ENCODE data around the gene KANSL1. TPM values are rescaled to one million over a fixed set of nuclear protein-coding genes. Genes with fewer than 3 reads are reported as not detected.
A peak's percentile ranks its signal among the peaks of the same experiment; 100 is the strongest.

KANSL1 gene
- total RNA-seq, 1 donor from 2014 or later: 154 TPM

DNA sequence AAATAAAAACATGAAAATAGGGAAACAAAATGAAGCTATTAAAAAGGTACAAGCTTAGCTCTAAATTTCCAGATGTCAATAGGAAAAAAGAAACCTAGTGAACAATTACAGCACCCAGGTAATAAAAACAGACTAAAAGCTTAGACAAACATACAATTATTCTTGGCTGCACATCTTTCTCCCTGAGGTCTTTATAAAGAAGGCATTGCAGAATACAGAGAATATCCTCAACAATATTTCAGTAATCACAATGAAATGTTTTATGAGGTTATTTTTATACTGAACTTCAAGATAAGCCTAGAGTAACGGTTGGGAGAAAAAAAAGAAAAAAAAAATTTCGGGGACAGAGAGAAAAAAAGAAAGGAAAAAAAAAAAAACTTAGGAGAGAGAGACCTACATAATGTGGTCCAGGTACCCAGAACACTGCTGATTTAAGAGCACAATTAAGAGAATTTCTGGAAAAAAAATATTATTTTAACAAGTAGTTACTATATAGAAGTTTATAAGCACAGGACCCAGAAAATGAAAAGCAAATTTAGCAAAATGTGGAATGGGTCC, 26.5 kb downstream of the KANSL1 start:
- Mint-ChIP-seq H3K4me1 (ENCODE audit: unreplicated experiment) (peaks cover 40% of the 10 kb centered on the region), H3K27ac (ENCODE audit: unreplicated experiment) (no peak overlapping the region)

DNA sequence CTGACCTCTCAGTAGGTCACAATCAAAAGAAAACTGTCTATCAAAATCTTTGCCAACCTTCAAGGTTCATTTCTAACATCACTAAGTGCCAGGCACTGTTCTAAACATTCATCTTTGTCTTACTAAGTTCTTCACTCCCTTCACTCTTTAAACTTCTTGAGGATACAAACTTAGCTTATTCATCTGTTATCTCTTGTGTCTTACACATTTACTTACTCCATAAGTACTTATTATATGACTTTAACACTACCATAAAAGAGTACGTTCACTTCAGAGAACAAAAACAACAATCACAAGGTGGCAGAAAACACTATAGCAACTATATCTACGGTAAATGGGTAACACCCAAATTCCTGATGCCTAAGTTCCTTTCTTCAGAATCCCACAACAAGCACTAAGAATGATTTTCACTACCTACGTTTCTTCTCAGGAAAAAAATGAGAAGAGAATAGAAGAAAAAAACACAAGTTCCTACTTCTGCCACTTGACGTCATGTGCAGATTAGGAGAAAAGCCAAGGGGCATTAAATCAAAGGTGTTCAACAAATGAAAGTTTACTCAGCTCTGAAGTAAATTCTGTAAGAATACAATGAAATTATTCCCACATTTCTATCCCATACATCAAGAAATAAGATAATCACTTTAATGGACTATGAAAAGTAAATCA, 29.2 kb downstream of the KANSL1 start:
- Mint-ChIP-seq H3K36me3 (ENCODE audit: low read depth, unreplicated experiment) (peaks cover 13% of the 10 kb centered on the region), H3K4me3 (ENCODE audit: unreplicated experiment) (peak overlapping the region; percentile 1)

More for the DNA sequence above, 26.5 kb downstream of the KANSL1 start:
- peaks cover 8% of the 10 kb centered on the region for H3K27me3 Mint-ChIP-seq (ENCODE audit: unreplicated experiment)
- H3K9me3 Mint-ChIP-seq (ENCODE audit: unreplicated experiment): no peaks in the 10 kb centered on the region
- no peak for DNase-seq (ENCODE audit: low spot score)
- peaks cover 30% of the 10 kb centered on the region for H3K36me3 Mint-ChIP-seq (ENCODE audit: low read depth, unreplicated experiment)
- H3K4me3 Mint-ChIP-seq (ENCODE audit: unreplicated experiment): no peak overlapping the region
- TF ChIP-seq, protein P1, sequence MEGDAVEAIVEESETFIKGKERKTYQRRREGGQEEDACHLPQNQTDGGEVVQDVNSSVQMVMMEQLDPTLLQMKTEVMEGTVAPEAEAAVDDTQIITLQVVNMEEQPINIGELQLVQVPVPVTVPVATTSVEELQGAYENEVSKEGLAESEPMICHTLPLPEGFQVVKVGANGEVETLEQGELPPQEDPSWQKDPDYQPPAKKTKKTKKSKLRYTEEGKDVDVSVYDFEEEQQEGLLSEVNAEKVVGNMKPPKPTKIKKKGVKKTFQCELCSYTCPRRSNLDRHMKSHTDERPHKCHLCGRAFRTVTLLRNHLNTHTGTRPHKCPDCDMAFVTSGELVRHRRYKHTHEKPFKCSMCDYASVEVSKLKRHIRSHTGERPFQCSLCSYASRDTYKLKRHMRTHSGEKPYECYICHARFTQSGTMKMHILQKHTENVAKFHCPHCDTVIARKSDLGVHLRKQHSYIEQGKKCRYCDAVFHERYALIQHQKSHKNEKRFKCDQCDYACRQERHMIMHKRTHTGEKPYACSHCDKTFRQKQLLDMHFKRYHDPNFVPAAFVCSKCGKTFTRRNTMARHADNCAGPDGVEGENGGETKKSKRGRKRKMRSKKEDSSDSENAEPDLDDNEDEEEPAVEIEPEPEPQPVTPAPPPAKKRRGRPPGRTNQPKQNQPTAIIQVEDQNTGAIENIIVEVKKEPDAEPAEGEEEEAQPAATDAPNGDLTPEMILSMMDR (IDR thresholded peaks at IDR 0.05; ENCODE audit: unreplicated experiment): no peak

DNA sequence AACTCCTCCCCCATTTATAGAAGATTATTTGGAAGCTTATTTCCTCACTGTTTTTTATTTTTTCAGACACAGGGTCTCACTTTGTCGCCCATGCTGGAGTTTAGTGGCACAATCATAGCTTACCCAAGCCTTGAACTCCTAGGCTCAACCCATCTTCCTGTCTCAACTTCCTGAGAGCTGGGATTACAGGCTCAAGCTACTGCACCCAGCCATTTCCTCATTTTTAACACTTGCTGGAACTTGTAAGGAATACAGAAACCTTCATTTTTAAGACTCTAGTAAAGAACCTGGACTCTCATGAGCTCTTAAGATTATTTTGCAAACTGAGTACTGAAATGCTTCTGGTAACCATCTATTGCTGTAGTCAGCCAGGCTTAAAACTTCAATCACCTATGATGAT, 29.9 kb downstream of the KANSL1 start:
- Mint-ChIP-seq H3K4me3 (ENCODE audit: unreplicated experiment) (no peak overlapping the region), H3K27me3 (ENCODE audit: unreplicated experiment) (peaks cover under 1% of the 10 kb centered on the region), H3K36me3 (ENCODE audit: low read depth, unreplicated experiment) (peaks cover 13% of the 10 kb centered on the region), H3K4me1 (ENCODE audit: unreplicated experiment) (peaks cover 45% of the 10 kb centered on the region), H3K27ac (ENCODE audit: unreplicated experiment) (peak overlapping the region; percentile 9), H3K9me3 (ENCODE audit: unreplicated experiment) (no peaks in the 10 kb centered on the region)
- TF ChIP-seq, protein P1 (IDR thresholded peaks at IDR 0.05; ENCODE audit: unreplicated experiment): no peak
- no peak for DNase-seq (ENCODE audit: low spot score)

More for the DNA sequence above, 29.2 kb downstream of the KANSL1 start:
- DNase-seq (ENCODE audit: low spot score): no peak
- TF ChIP-seq, protein P1 (IDR thresholded peaks at IDR 0.05; ENCODE audit: unreplicated experiment): no peak
- peaks cover 40% of the 10 kb centered on the region for H3K4me1 Mint-ChIP-seq (ENCODE audit: unreplicated experiment)
- H3K9me3 Mint-ChIP-seq (ENCODE audit: unreplicated experiment): no peaks in the 10 kb centered on the region
- H3K27me3 Mint-ChIP-seq (ENCODE audit: unreplicated experiment): peaks cover 2% of the 10 kb centered on the region
- peak overlapping the region; percentile 9 for H3K27ac Mint-ChIP-seq (ENCODE audit: unreplicated experiment)

DNA sequence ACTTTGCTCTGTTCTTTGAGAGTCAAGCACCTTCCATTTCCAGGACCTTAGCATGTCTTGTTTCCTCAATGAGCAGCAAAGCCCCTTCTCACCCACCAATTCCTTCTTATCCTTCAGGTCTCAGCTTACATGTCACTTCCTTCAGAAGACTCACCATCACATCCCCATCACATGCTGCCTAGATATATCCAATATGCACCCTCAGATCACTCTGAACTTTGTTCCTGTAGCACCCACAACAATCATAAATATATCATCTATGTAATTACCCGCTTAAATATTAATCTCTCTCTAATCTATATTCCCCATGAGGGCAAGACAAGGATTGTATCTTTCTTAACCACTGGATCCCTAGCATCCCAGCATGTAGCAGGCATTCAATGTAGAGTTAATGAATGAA, 30.4 kb downstream of the KANSL1 start:
- Mint-ChIP-seq H3K27ac (ENCODE audit: unreplicated experiment) (peak overlapping the region; percentile 14), H3K27me3 (ENCODE audit: unreplicated experiment) (no peaks in the 10 kb centered on the region), H3K9me3 (ENCODE audit: unreplicated experiment) (no peaks in the 10 kb centered on the region), H3K4me1 (ENCODE audit: unreplicated experiment) (peaks cover 45% of the 10 kb centered on the region), H3K36me3 (ENCODE audit: low read depth, unreplicated experiment) (peaks cover 13% of the 10 kb centered on the region), H3K4me3 (ENCODE audit: unreplicated experiment) (peak overlapping the region; percentile 3)
- TF ChIP-seq, protein P1 (IDR thresholded peaks at IDR 0.05; ENCODE audit: unreplicated experiment): no peak
- no peak for DNase-seq (ENCODE audit: low spot score)

DNA sequence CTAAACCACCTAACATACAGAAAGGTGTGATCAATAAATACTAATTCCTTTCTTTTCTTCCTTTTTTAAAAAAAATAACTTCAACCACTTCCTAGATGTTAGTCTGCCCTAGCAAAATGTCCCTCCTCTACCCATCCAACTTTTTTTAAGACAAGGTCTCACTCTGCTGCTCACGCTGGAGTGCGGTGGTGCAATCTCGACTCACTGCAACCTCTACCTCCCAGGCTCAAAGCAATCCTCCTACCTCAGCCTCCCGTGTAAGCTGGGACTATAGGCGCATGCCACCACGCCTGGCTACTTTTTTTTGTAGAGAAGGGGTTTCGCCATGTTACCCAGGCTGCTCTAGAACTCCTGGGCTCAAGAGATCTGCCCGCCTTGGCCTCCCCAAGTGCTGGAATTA, 33.1 kb downstream of the KANSL1 start:
- peaks cover 55% of the 10 kb centered on the region for H3K4me1 Mint-ChIP-seq (ENCODE audit: unreplicated experiment)
- DNase-seq (ENCODE audit: low spot score): no peak
- no peak overlapping the region for H3K4me3 Mint-ChIP-seq (ENCODE audit: unreplicated experiment)
- no peaks in the 10 kb centered on the region for H3K27me3 Mint-ChIP-seq (ENCODE audit: unreplicated experiment)
- TF ChIP-seq, protein P1 (IDR thresholded peaks at IDR 0.05; ENCODE audit: unreplicated experiment): no peak
- no peak overlapping the region for H3K27ac Mint-ChIP-seq (ENCODE audit: unreplicated experiment)
- peaks cover 13% of the 10 kb centered on the region for H3K36me3 Mint-ChIP-seq (ENCODE audit: low read depth, unreplicated experiment)
- H3K9me3 Mint-ChIP-seq (ENCODE audit: unreplicated experiment): no peaks in the 10 kb centered on the region

Data from endothelial cell (in vitro differentiated cells).